Adrenal gland (tissue), 5 donors: ENCODE results near the gene OR9Q2.
"Not testable (repeated sequence)": the region's sequence is repeated elsewhere in the genome, so short reads cannot be mapped to it uniquely, and the experiment has no call there.

Experiments used
- CTCF ChIP-seq, 6 experiments: fragments of 450-650 bp in 4 of 6; fragments of 200-600 bp in 2 of 6; sonication (generic) in 1 of 6; IDR thresholded peaks; 1 replicate in 5 of 6; 2 replicates in 1 of 6; pipeline versions ENCODE4 v1.5.1 to v1.8.0; 2016 to 2021; ENCODE audit warnings: antibody characterized with exemption in 6 of 6, mild to moderate bottlenecking in 2 of 6, moderate library complexity in 1 of 6
- POLR2A ChIP-seq, 2 donors: fragments of 450-650 bp; IDR thresholded peaks; one replicate each; pipeline ENCODE4 v1.6.1; 2017; ENCODE audit warnings: antibody characterized with exemption in 2 of 2, mild to moderate bottlenecking in 2 of 2, moderate library complexity in 1 of 2
- donor health status: DM: no; HTN: no; CAD: no.

GRCh38 chr11:58212420-58212819 lies 23.6 kb downstream of the OR9Q2 start, which contains the start of gene OR1S1:
- TF ChIP-seq CTCF, POLR2A (IDR thresholded peaks at IDR 0.05): not testable (repeated sequence)
